Neuronal stem cell (in vitro differentiated cells): ENCODE data around the gene FBXO28.

Experiments used
- DNase-seq: peaks from one replicate; pipeline ENCODE4 v3.0.0-alpha.2; 2013; ENCODE audit warnings: low spot score
- H2AFZ ChIP-seq: one replicate; pipeline ENCODE4 v1.6.1; 2013; ENCODE audit warnings: mild to moderate bottlenecking, low read length, inconsistent platforms
- H2AK5ac ChIP-seq: 2 replicates; pipeline ENCODE4 v1.6.1; 2013; ENCODE audit warnings: low read depth, mild to moderate bottlenecking, inconsistent platforms, low read length, moderate library complexity, mixed read lengths
- H2BK120ac ChIP-seq: 2 replicates; pipeline ENCODE4 v1.6.1; 2013; ENCODE audit warnings: low read depth, mild to moderate bottlenecking, inconsistent platforms, low read length, moderate library complexity, mixed read lengths
- H2BK12ac ChIP-seq: one replicate; pipeline ENCODE4 v1.6.1; 2013; ENCODE audit warnings: low read length, inconsistent platforms
- H2BK15ac ChIP-seq: 2 replicates; pipeline ENCODE4 v1.6.1; 2013; ENCODE audit warnings: mild to moderate bottlenecking, low read length, inconsistent platforms, mixed read lengths
- H2BK5ac ChIP-seq: one replicate; pipeline ENCODE4 v1.6.1; 2013; ENCODE audit warnings: inconsistent platforms, mild to moderate bottlenecking, low read length, moderate library complexity
- H3K14ac ChIP-seq: one replicate; pipeline ENCODE4 v1.6.1; 2013; ENCODE audit warnings: low read length, inconsistent platforms
- H3K18ac ChIP-seq: 2 replicates; pipeline ENCODE4 v1.6.1; 2013; ENCODE audit warnings: low read length, inconsistent platforms
- H3K23ac ChIP-seq: 2 replicates; pipeline ENCODE4 v1.6.1; 2013; ENCODE audit warnings: low read depth, mild to moderate bottlenecking, mixed read lengths, low read length, inconsistent platforms; ENCODE audit not compliant: poor library complexity
- H3K27ac ChIP-seq: replicated peaks from 3 replicates; pipeline ENCODE4 v1.5.1; 2013; ENCODE audit warnings: low read length, inconsistent platforms
- H3K27me3 ChIP-seq, 3 experiments: 2 replicates each; pipeline ENCODE4 v1.6.1; 2013; ENCODE audit warnings: low read length in 3 of 3, mild to moderate bottlenecking in 2 of 3, inconsistent platforms in 1 of 3, low read depth in 1 of 3, mixed read lengths in 1 of 3, moderate library complexity in 1 of 3; ENCODE audit not compliant: control insufficient read depth in 3 of 3, insufficient read depth in 3 of 3
- H3K36me3 ChIP-seq, 2 donors: replicated peaks in 1 of 2; 2 replicates each; pipeline ENCODE4 v1.6.1; 2013; ENCODE audit warnings: low read length in 2 of 2; ENCODE audit not compliant: control insufficient read depth in 2 of 2, insufficient read depth in 2 of 2
- H3K4ac ChIP-seq: 2 replicates; pipeline ENCODE4 v1.6.1; 2013; ENCODE audit warnings: inconsistent platforms, mild to moderate bottlenecking, low read length, moderate library complexity
- H3K4me1 ChIP-seq, 2 donors: 1 replicate in 1 of 2; 2 replicates in 1 of 2; pipeline ENCODE4 v1.6.1; 2013; ENCODE audit warnings: low read length in 2 of 2, low read depth in 1 of 2; ENCODE audit not compliant: control insufficient read depth in 2 of 2, insufficient read depth in 1 of 2
- H3K4me2 ChIP-seq: one replicate; pipeline ENCODE4 v1.6.1; 2013; ENCODE audit warnings: mild to moderate bottlenecking, low read length, inconsistent platforms; ENCODE audit not compliant: insufficient read depth, poor library complexity, severe bottlenecking
- H3K4me3 ChIP-seq, 2 donors: 2 replicates each; pipeline ENCODE4 v1.5.1; 2013; ENCODE audit warnings: low read length in 2 of 2, mild to moderate bottlenecking in 2 of 2, inconsistent platforms in 1 of 2, moderate library complexity in 1 of 2
- H3K79me1 ChIP-seq: one replicate; pipeline ENCODE4 v1.6.1; 2013; ENCODE audit warnings: low read depth, mild to moderate bottlenecking, inconsistent platforms, low read length, moderate library complexity
- H3K9ac ChIP-seq: one replicate; pipeline ENCODE4 v1.6.1; 2013; ENCODE audit warnings: mild to moderate bottlenecking, low read depth, low read length, inconsistent platforms; ENCODE audit not compliant: poor library complexity
- H3K9me3 ChIP-seq, 2 donors: replicated peaks in 1 of 2; 2 replicates each; pipeline versions ENCODE3 to v1.6.1; 2013; ENCODE audit warnings: low read length in 2 of 2, mild to moderate bottlenecking in 2 of 2, inconsistent platforms in 1 of 2, low read depth in 1 of 2, mixed read lengths in 1 of 2, moderate library complexity in 1 of 2; ENCODE audit not compliant: control insufficient read depth in 2 of 2, insufficient read depth in 1 of 2
- H4K8ac ChIP-seq: one replicate; pipeline ENCODE4 v1.6.1; 2013; ENCODE audit warnings: low read depth, mild to moderate bottlenecking, inconsistent platforms, low read length, moderate library complexity
- H4K91ac ChIP-seq: one replicate; pipeline ENCODE4 v1.6.1; 2013; ENCODE audit warnings: low read length, low read depth, mild to moderate bottlenecking, inconsistent platforms; ENCODE audit not compliant: poor library complexity
- WGBS, 2 donors: extraction: QIAGEN DNeasy Blood & Tissue Kit; methylation state at CpG; one replicate each; pipeline ENCODE4 v1.1.7; 2013; ENCODE audit warnings: missing lambda C conversion rate in 2 of 2, mixed read lengths in 1 of 2; ENCODE audit not compliant: insufficient read length in 2 of 2, insufficient replicate concordance in 1 of 2; ENCODE audit errors: extremely low coverage in 2 of 2; 5-methylcytosine and 5-hydroxymethylcytosine counted together

The FBXO28 gene

DNA sequence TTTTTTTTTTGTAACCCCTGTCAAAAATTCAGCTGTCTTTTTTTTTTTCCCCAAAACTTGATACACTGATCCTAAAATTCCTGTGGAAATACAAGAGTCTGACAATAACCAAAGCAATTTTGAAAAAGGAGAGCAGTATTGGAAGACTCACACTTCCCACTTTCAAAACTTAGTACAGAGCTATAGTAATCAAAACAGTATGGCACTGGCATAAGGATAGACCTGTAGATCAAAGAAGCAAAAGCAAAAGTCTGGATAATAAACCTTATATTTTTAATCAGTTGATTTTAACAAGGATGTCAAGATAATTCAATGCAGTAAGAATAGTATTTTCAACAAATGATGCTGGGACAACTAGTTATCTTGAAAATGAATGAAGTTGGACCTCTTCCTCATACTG lies 17.3 kb downstream of the FBXO28 start:
- Histone ChIP-seq H4K8ac (no peak overlapping the region), H3K9ac (no peak overlapping the region), H3K14ac (no peak overlapping the region), H3K9me3 (peaks cover 0 to 21% of the 10 kb centered on the region in 2 donors), H3K4ac (no peak overlapping the region), H2AFZ (no peak overlapping the region), H2BK15ac (no peak overlapping the region), H3K23ac (no peak overlapping the region), H4K91ac (no peak overlapping the region), H2BK120ac (no peak overlapping the region), H3K27me3 (no peaks in the 10 kb centered on the region), H2BK12ac (no peak overlapping the region), H3K36me3 (peaks cover 8 to 75% of the 10 kb centered on the region in 2 donors), H3K4me2 (no peak overlapping the region), H3K79me1 (no peaks in the 10 kb centered on the region), H3K4me1 (no peaks in the 10 kb centered on the region), H3K27ac (no peak overlapping the region), H2AK5ac (no peak overlapping the region), H3K4me3 (no peak overlapping the region), H2BK5ac (no peak overlapping the region), H3K18ac (no peak overlapping the region)
- DNase-seq, result no peak

GRCh38 chr1:224132901-224133300 lies 19.0 kb downstream of the FBXO28 start:
- peaks cover 8 to 73% of the 10 kb centered on the region in 2 donors for H3K36me3 ChIP-seq

GRCh38 chr1:224133741-224134299 lies 19.9 kb downstream of the FBXO28 start:
- Histone ChIP-seq H2BK120ac (no peak overlapping the region), H3K27ac (no peak overlapping the region), H3K36me3 (peaks cover 8 to 77% of the 10 kb centered on the region in 2 donors), H2AFZ (no peak overlapping the region), H4K91ac (no peak overlapping the region), H3K9ac (no peak overlapping the region), H3K14ac (no peak overlapping the region), H3K27me3 (no peaks in the 10 kb centered on the region), H3K4me3 (no peak overlapping the region), H3K4ac (no peak overlapping the region), H2BK15ac (no peak overlapping the region), H3K4me1 (no peaks in the 10 kb centered on the region), H4K8ac (no peak overlapping the region), H2AK5ac (no peak overlapping the region), H3K9me3 (peaks cover 0 to 21% of the 10 kb centered on the region in 2 donors), H2BK5ac (no peak overlapping the region), H3K23ac (no peak overlapping the region), H3K79me1 (no peaks in the 10 kb centered on the region), H2BK12ac (no peak overlapping the region), H3K4me2 (no peak overlapping the region), H3K18ac (no peak overlapping the region)
- no CpG with 5 or more reads among the region's 5 CpGs for WGBS, 2 donors
- DNase-seq, result no peak

More at GRCh38 chr1:224132901-224133300, 19.0 kb downstream of the FBXO28 start:
- H3K14ac ChIP-seq, result no peak overlapping the region
- no peaks in the 10 kb centered on the region for H3K79me1 ChIP-seq
- H2BK120ac ChIP-seq, result no peak overlapping the region
- H3K27ac ChIP-seq, result no peak overlapping the region
- H3K18ac ChIP-seq, result no peak overlapping the region
- no peaks in the 10 kb centered on the region for H3K4me1 ChIP-seq
- H4K91ac ChIP-seq, result no peak overlapping the region
- H2BK12ac ChIP-seq, result no peak overlapping the region
- DNase-seq, result no peak
- no peak overlapping the region for H3K4me3 ChIP-seq
- peaks cover 0 to 21% of the 10 kb centered on the region in 2 donors for H3K9me3 ChIP-seq
- no CpG with 5 or more reads among the region's 1 CpG for WGBS, 2 donors
- H2BK15ac ChIP-seq, result no peak overlapping the region
- H3K9ac ChIP-seq, result no peak overlapping the region
- H4K8ac ChIP-seq, result no peak overlapping the region
- no peak overlapping the region for H3K4ac ChIP-seq
- H3K23ac ChIP-seq, result no peak overlapping the region
- no peak overlapping the region for H2AK5ac ChIP-seq
- no peak overlapping the region for H2BK5ac ChIP-seq
- no peak overlapping the region for H3K4me2 ChIP-seq
- no peak overlapping the region for H2AFZ ChIP-seq
- no peaks in the 10 kb centered on the region for H3K27me3 ChIP-seq

- H3K14ac ChIP-seq, result no peak overlapping the region
- H3K4me3 ChIP-seq, result no peak overlapping the region
- no peak overlapping the region for H2BK120ac ChIP-seq
- H2AK5ac ChIP-seq, result no peak overlapping the region
- H3K4ac ChIP-seq, result no peak overlapping the region
- DNase-seq, result no peak
- H3K79me1 ChIP-seq, result no peaks in the 10 kb centered on the region
- no peak overlapping the region for H4K91ac ChIP-seq
- no peak overlapping the region for H3K18ac ChIP-seq
- no peak overlapping the region for H3K27ac ChIP-seq
- no peak overlapping the region for H4K8ac ChIP-seq
- H3K4me2 ChIP-seq, result no peak overlapping the region
- no peak overlapping the region for H2AFZ ChIP-seq
- H2BK5ac ChIP-seq, result no peak overlapping the region
- H3K36me3 ChIP-seq, result peaks cover 3 to 74% of the 10 kb centered on the region in 2 donors
- H3K4me1 ChIP-seq, result no peaks in the 10 kb centered on the region
- no peaks in the 10 kb centered on the region for H3K9me3 ChIP-seq
- H2BK15ac ChIP-seq, result no peak overlapping the region
- no peak overlapping the region for H2BK12ac ChIP-seq
- H3K9ac ChIP-seq, result no peak overlapping the region
- no peak overlapping the region for H3K23ac ChIP-seq
- no peaks in the 10 kb centered on the region for H3K27me3 ChIP-seq
These were observed 23.6 kb downstream of the FBXO28 start for GRCh38 chr1:224137518-224137917.
